ENCODE results near the gene ZBTB26.
"Not testable (repeated sequence)": the region's sequence is repeated elsewhere in the genome, so short reads cannot be mapped to it uniquely, and the experiment has no call there.

The ZBTB26 gene

GRCh38 chr9:122922713-122923112, 8.6 kb downstream of the ZBTB26 start:
- DNase-seq: no peak

GRCh38 chr9:122918310-122918709, 13.0 kb downstream of the ZBTB26 start:
- DNase-seq: no peak

GRCh38 chr9:122912964-122913673, 18.2 kb downstream of the ZBTB26 start, which contains the start of gene ZBTB6:
ZBTB6 (minus strand) TSS chr9:122913323; CDS start chr9:122912072, 1,251 bp downstream.
- DNase-seq: peak; percentile 81

- DNase-seq: no peak
Measured at GRCh38 chr9:122912671-122912963, 18.7 kb downstream of the ZBTB26 start.

- not testable (repeated sequence) for DNase-seq
Measured at GRCh38 chr9:122906122-122906521, 25.2 kb downstream of the ZBTB26 start.

DNA sequence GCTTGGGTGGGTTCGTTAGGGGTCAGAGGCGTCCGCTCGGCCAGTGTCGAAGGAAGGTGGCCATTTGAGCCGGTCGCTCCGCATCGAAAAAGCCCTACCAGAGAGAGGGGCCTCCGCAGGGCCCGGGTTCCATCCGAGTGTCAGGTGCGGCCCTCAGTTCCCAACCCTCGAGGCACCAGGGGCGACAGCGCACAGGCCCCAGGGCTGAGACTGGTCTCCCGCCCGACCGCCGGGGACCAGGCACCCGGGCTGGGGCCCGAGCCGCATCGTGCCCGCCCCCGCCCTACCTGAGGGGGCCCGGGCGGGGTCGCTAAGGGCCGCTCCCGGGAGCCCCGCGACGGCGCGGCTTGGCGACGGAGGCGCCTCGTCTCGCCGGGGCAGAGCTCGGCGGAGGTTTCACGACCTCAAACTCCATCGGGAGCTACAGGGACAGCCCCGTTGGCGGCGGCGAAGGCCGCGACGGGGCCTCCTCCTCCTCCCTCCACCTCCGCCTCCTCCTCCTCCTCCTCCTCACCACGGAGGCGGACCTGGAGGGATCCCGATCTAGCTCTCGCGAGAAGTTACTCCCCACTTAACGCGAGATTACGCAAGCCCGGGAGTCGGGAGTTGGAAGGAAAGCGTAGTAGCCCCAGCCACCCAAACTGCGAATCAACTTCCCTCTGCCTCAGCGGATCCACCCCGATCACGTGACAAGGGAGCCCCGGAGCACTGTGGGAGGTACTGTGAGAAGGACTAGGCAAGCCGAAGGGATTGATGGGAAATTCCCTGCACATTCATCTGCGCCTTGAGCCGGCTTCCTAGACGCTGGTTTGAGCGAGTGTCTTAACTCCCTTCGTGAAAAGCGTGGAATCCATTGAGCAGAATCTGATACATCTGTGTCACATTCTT, 26.2 kb downstream of the ZBTB26 start, which contains the start of gene RC3H2:
RC3H2 (minus strand) TSS at position 537 of the 888 bp plus-strand sequence. CDS start 7,850 bp downstream, outside the sequence.
- peak; percentile 100 for DNase-seq

GRCh38 chr9:122904466-122904822, 26.9 kb downstream of the ZBTB26 start:
- DNase-seq: no peak

DNA sequence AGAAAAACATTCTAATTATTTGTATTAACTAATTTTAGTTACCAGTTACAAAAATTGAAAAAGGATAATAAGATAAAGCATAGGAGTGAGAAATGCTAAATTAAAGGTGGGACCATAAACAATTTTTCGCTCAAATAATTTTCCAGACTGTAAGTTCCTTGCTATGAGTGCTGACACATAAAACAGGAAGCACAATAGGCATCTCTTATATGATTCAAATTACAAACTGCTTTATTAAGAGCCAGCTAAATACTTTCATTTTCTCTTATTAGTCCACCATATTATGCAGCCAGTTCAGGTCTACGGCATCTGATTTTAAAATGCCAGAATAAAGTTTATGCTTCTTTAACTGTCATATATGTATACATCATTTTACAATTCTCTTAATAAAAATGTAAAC, 30.5 kb downstream of the ZBTB26 start:
- no peak for DNase-seq

GRCh38 chr9:122897969-122898368, 33.3 kb downstream of the ZBTB26 start:
- DNase-seq: no peak

DNA sequence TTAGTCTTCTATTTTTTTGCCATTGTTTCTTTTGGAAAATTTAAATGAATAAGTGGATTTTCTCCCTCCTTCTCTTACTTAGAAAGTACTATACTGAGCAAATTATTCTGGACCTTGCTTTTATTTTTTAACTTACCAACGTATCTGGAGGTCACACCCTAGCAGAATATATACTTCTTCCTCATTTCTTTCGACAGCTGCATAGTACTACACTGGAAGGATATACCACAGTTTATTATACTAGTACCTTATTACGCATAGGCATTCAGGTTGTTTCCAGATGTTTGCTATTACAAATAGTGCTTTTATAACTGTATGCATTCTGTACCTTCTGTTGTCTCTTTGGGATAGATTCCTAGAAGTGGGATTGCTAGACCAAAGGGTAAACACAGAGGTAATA, 42.8 kb downstream of the ZBTB26 start:
- DNase-seq: no peak

DNA sequence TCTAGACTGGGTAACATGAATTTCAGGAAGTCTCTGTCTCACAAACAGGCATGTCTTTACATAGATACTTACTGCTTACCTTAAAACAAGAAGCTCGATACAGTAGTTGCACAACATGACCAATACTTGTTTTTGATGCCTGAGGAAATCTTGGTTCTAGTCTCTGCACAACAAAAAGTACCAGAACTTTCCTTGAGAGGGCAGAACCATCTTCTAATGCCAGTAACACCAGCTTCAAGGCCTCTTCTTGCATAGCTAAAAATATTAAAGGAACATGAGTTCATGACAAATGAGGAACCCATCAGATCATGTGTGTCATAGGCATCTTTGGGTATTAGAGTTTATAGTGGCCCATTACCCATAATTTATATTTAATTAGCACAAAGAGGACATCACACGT, 48.2 kb downstream of the ZBTB26 start:
- DNase-seq: no peak

DNA sequence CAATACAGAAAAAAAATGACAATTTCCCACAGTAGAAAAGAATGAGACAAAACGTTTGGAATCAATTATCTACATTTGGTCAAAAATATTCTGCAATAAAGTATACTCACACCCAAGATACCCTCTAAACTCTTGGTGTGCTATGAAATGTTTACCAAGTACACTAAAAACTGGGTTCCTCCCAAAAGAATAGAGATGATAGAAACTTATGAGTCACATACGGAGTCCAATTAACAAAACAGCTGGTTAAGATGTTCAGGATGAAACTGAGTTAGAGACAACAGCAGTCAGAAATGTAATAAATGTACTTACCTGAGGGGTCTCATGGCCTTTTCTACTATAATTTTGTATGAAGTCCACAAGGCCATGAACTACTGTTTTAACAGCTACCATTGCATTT, 51.9 kb downstream of the ZBTB26 start:
- no peak for DNase-seq

DNA sequence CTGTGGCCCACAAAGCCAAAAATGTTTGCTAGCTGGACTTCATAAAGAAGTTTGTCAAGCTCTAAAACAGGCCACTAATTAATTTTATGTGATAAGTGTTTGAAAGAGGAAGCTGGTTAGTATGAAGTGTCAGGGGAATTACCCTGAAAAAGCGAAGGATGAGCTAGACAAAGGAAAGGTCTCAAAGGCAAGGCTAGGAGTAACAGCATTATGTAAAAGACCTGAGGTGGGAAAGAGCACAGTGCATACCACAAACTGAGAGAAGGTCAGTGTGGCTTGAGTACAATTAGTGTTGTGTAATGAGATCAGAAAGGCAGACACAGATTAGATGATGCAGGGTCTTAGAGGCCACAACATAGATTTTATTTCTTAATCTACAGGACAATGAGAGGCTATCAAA, 55.8 kb downstream of the ZBTB26 start:
- no peak for DNase-seq

GRCh38 chr9:122867276-122867675, 64.0 kb downstream of the ZBTB26 start:
- DNase-seq: not testable (repeated sequence)

GRCh38 chr9:122866079-122866478, 65.2 kb downstream of the ZBTB26 start:
- no peak for DNase-seq
